GM19397 (cell line): ENCODE measurements around the gene CLEC10A.
"Not testable (repeated sequence)": the region's sequence is repeated elsewhere in the genome, so short reads cannot be mapped to it uniquely, and the experiment has no call there.

Experiments used
- ATAC-seq: cut with Tn5 transposase; IDR thresholded peaks from one replicate; pipeline ENCODE4 v1.9.1; 2021; ENCODE audit warnings: mild to moderate bottlenecking, moderate library complexity; ENCODE audit not compliant: unreplicated experiment

The CLEC10A gene

GRCh38 chr17:7077911-7078546 lies 2.0 kb downstream of the CLEC10A start:
- no peak for ATAC-seq

GRCh38 chr17:7074931-7075330 lies 5.1 kb downstream of the CLEC10A start:
- ATAC-seq: no peak

- ATAC-seq: no peak
These were observed 7.6 kb downstream of the CLEC10A start for GRCh38 chr17:7072406-7072805.

- no peak for ATAC-seq
These were observed 9.3 kb downstream of the CLEC10A start for GRCh38 chr17:7070712-7071111.

GRCh38 chr17:7068268-7068667 lies 11.8 kb downstream of the CLEC10A start:
- no peak for ATAC-seq

GRCh38 chr17:7067198-7067597 lies 12.9 kb downstream of the CLEC10A start:
- ATAC-seq: no peak

GRCh38 chr17:7064261-7064660 lies 15.8 kb downstream of the CLEC10A start:
- ATAC-seq: no peak

GRCh38 chr17:7063518-7064094 lies 16.4 kb downstream of the CLEC10A start:
- ATAC-seq: no peak

- ATAC-seq: no peak
These were observed 19.7 kb downstream of the CLEC10A start for GRCh38 chr17:7060165-7060891.

GRCh38 chr17:7058831-7059447 lies 21.1 kb downstream of the CLEC10A start:
- ATAC-seq: no peak

GRCh38 chr17:7056386-7056785 lies 23.7 kb downstream of the CLEC10A start:
- ATAC-seq: no peak

GRCh38 chr17:7050583-7050982 lies 29.5 kb downstream of the CLEC10A start:
- ATAC-seq: not testable (repeated sequence)

GRCh38 chr17:7048968-7049367 lies 31.1 kb downstream of the CLEC10A start:
- ATAC-seq: no peak

- ATAC-seq: no peak
These were observed 32.5 kb downstream of the CLEC10A start for GRCh38 chr17:7047566-7047965.

- ATAC-seq: not testable (repeated sequence)
These were observed 33.2 kb downstream of the CLEC10A start for GRCh38 chr17:7046725-7047397.

GRCh38 chr17:7046127-7046724 lies 33.8 kb downstream of the CLEC10A start:
- ATAC-seq: no peak

GRCh38 chr17:7045492-7046126 lies 34.4 kb downstream of the CLEC10A start:
- ATAC-seq: no peak

- ATAC-seq: no peak
These were observed 36.4 kb downstream of the CLEC10A start, which contains the start of gene SLC16A11 for GRCh38 chr17:7043497-7044198. Gene SLC16A11, minus strand, starts transcription at chr17:7044092. Its CDS starts 579 bp downstream, at chr17:7043513.

GRCh38 chr17:7043182-7043496 lies 36.9 kb downstream of the CLEC10A start:
- ATAC-seq: no peak
